A172 (cell line): ENCODE data around the gene GK2. TPM values are rescaled to one million over a fixed set of nuclear protein-coding genes. Genes with fewer than 3 reads are reported as not detected.
A peak's percentile ranks its signal among the peaks of the same experiment; 100 is the strongest.

ENCODE experiments used
- DNase-seq: peaks from one replicate; pipeline ENCODE4 v3.0.0-alpha.2; 2015; ENCODE audit warnings: low spot score
- total RNA-seq: library from RNA; depleted of rRNA; stranded (reverse); fragments of >200 nt; shearing (Covaris generic); gene quantifications from 2 replicates; pipeline ENCODE4 v1.2.3, GENCODE V29; 2014; rRNA removed

The GK2 gene
- total RNA-seq, 1 experiment from 2014 or later, result not detected

DNA sequence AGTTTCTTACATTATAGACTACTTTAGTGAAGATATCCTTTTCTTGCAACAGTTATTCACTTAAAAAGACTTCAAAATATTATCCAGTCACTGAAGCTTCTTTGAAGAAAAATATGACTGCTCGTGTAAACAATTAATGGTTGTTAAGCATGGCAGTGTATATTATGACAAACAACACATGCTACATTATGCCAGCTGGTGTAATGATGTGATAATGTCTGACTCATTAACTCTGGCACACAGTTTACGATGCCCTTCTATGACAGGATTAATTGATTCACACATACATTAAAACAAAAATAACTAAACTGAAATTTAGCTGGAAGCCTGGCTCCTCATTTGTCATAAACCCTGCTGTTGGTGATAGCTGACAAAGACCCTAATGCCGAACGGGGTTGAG lies 22.4 kb downstream of the GK2 start:
- DNase-seq, result peak; percentile 2

DNA sequence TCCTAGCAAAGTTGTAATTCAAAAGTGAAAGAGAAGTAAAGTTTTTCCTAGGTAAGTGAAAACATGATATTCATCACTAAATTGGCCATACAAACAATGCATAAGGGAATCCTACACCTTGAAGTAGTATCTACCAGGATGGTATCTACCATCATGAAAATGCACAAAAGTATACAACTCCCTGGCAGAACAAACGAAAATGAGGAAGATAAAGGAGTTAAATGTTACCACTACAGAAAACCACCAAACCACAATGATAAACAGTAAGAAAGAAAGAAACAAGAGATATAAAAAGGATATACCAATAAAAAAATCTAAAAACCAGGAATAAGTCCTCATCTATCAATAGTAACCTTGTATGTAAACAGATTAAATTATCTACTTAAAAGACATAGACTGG lies 26.9 kb downstream of the GK2 start:
- DNase-seq, result no peak

DNA sequence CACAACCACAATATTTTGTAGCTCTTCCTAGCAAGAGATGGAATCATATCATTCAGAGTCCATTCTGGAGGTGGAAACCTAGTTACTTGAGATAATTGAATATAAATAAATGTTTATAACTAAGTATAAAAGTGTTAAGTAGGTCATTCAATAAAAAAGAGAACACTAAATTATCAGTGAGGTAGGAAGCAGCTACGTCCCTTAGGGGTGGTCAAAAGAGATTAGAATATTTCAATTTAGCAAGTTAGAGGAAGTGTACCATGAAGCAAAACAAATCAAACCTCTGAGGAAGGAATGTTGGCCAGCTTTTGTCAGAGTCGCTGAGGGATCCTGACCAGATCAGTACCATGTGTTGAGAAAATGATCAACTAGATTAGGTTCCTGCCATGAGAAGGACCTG lies 38.0 kb downstream of the GK2 start:
- no peak for DNase-seq

DNA sequence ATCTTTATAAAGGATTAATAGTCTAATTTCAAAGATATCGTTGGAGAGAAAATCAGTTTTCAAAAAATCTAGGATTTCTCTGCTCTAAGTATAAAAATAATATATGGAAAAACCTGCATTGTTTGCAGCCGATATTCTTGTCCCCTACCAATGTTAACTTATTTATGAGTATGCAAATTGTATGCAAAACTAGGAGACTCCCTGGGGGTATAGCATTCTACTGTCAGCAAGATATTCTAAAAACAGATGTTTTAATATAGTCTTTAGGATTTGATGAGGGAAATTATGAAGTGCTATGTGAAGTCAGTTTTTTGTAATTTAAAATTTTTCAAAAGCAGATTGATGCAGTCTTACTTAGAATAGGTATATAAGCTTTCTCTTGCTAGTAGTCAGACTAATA lies 40.9 kb downstream of the GK2 start:
- no peak for DNase-seq

DNA sequence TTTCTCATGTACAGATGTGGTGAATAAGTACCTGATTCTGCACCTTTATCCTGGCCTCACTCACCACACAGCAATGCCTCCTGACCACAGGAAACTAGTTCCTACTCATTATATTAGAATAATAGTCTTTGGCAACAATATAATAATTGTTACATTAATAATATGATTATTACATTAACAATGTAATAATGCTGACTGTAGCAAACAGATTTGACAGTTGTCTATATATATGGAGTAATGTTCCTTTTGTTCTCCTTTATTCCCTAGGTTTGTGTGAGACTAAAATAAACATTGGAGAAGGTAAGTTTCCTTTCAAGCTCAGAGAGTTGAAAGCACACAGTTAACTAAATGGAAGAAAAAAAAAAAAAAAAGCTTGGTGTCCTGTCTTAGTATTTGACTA lies 41.6 kb downstream of the GK2 start:
- DNase-seq, result no peak

DNA sequence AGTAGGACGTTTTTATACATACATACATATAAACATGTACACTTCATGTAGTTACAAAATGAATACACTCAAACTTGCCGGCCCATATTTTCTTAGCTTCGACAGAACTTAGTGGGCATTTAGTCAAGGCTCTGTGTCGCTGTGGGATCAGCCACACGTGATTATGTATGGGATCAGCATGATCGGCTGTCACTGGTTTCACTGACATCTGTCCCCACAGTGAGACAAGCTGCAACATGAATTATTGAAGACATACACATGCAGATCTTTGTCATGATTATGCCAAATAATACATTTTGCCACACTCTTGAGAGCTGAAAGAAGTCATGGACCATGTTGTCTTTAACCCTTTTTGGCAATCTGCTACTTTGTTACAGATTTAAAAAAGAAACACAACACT lies 44.0 kb downstream of the GK2 start:
- no peak for DNase-seq

DNA sequence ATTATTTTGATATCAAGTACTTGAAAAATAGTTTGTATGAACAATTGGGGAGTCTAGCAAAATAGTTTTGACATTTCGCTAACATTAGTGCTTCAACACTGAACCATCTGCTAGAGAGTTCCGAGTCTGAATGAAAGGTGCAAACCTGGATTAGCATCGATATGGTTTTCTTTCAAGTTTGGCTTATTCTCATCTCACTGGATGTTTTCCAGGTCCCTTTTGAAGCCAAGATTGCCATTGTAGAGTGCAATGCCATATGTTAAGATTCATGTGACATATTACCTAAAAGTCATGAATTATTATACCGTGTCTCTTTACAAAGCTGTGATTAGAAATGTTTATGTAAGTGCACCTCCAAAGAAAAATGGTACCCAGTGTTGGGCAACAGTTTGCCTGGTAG lies 45.4 kb downstream of the GK2 start:
- DNase-seq, result no peak

DNA sequence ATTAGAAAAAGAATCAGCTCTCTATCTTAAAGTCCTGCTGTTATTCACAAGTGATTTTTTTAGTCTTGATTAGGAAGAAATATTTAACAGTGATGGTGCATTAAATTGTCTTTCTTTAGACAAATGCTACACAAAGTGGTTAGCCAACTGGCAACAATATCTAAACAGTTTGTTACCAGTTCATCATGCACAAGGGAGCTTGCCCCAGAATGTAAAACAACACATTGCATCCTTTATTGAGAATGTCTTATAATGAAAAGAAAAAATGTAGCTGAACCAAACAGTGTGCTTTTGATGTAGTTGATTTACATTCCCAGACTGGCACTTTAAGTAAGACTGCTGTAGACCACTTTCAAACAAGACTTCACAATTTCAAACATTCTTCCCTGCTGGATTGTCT lies 48.0 kb downstream of the GK2 start:
- no peak for DNase-seq

DNA sequence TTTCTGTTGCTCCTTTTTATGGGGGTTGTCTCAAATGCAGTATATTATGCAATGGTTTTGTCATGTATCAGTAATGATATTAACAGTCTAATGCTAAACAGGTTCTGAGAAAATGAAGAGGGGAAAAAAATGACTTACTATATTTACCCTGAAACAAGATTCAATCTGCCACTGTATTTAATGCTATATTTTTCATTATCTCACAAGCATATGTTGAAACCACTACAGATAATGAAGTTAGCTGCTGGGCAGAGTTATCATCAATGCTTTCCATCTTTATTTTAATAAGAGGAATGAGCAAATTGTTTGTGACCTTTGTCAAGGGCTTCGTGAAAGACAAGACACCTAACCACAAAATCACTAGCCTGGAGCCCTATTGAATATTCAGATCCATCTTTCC lies 49.6 kb downstream of the GK2 start:
- DNase-seq, result no peak

DNA sequence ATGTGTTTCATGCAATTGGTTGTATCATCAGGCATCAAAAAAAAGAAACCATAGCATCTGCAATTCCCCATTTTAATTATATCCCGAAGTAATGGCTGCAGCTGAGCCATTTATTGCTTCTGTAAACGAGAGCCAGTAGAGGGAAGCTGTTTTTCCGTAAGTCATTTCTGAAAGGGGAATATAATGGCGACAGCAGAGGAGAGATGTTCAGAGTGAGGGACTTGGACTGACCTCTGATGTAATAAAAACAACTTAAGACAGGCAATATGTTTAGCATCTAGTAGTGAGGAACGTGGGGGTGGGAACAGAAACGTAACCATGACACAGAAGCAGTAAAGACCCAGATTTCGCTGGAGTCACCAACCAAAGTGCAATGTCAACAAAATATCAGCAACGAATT lies 50.7 kb downstream of the GK2 start:
- no peak for DNase-seq

Other genes with a start within 250 kb of the GK2 start
- not detected in 2 replicates for gene NAA11, start 82.2 kb downstream of the GK2 start, total RNA-seq